ENCODE results near the gene ATXN7L1. TPM values are rescaled to one million over a fixed set of nuclear protein-coding genes. Genes with fewer than 3 reads are reported as not detected.
A peak's percentile ranks its signal among the peaks of the same experiment; 100 is the strongest.

Gene ATXN7L1
- total RNA-seq, 1 donor from 2014 or later, result 16.0 TPM

DNA sequence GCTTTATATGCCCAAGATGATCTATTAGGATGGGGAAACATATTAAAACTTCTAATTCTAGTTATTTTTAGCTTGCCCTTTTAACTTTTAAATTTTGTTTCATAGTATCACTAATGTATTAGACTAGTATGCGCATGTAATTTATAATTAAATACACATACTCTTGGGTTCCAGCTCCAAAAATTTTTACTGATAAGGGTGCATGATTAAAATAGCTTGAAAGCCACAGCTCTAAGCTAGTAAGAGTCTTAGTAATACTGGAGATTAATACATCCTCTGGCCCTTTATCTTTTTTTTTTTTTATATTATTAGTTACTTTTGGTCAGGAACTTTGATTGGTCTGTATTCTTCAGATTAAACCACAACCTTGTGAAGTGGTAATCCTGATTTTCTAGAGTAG is 53.6 kb downstream of the ATXN7L1 start:
- DNase-seq (ENCODE audit: extremely low spot score, unreplicated experiment), result no peak

DNA sequence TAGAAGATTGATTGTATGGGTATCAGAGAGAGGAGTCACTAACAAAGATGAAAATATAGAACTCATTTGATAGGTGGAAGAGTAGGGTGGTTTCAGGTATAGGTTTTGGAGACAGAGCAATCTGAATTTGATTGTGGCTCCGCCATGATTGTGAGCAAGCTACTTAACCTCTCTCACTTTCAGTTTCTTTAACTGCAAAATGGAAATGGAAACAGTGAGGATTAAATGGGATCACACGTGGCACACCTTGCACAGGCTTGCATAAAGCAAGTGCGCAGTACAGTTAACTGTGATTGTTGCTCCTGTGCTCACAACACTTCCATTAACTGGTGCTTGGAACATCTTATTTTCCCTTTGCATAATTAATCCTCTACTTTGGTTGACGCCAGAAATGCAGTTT is 54.9 kb downstream of the ATXN7L1 start:
- Mint-ChIP-seq H3K9me3 (peaks cover 6% of the 10 kb centered on the region), H3K36me3 (peaks cover 15% of the 10 kb centered on the region), H3K4me1 (ENCODE audit: unreplicated experiment) (peaks cover 10% of the 10 kb centered on the region), H3K27ac (no peak overlapping the region), H3K4me3 (no peak overlapping the region), H3K27me3 (no peaks in the 10 kb centered on the region)
- no peak for DNase-seq (ENCODE audit: extremely low spot score, unreplicated experiment)
- TF ChIP-seq, protein P1, sequence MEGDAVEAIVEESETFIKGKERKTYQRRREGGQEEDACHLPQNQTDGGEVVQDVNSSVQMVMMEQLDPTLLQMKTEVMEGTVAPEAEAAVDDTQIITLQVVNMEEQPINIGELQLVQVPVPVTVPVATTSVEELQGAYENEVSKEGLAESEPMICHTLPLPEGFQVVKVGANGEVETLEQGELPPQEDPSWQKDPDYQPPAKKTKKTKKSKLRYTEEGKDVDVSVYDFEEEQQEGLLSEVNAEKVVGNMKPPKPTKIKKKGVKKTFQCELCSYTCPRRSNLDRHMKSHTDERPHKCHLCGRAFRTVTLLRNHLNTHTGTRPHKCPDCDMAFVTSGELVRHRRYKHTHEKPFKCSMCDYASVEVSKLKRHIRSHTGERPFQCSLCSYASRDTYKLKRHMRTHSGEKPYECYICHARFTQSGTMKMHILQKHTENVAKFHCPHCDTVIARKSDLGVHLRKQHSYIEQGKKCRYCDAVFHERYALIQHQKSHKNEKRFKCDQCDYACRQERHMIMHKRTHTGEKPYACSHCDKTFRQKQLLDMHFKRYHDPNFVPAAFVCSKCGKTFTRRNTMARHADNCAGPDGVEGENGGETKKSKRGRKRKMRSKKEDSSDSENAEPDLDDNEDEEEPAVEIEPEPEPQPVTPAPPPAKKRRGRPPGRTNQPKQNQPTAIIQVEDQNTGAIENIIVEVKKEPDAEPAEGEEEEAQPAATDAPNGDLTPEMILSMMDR (conservative IDR thresholded peaks at IDR 0.05), result no peak

More for the DNA sequence above, 53.6 kb downstream of the ATXN7L1 start:
- Mint-ChIP-seq H3K27me3 (no peaks in the 10 kb centered on the region), H3K9me3 (peaks cover 6% of the 10 kb centered on the region), H3K4me1 (ENCODE audit: unreplicated experiment) (no peaks in the 10 kb centered on the region), H3K36me3 (peaks cover 15% of the 10 kb centered on the region), H3K4me3 (no peak overlapping the region), H3K27ac (no peak overlapping the region)
- TF ChIP-seq, protein P1 (conservative IDR thresholded peaks at IDR 0.05), result no peak

DNA sequence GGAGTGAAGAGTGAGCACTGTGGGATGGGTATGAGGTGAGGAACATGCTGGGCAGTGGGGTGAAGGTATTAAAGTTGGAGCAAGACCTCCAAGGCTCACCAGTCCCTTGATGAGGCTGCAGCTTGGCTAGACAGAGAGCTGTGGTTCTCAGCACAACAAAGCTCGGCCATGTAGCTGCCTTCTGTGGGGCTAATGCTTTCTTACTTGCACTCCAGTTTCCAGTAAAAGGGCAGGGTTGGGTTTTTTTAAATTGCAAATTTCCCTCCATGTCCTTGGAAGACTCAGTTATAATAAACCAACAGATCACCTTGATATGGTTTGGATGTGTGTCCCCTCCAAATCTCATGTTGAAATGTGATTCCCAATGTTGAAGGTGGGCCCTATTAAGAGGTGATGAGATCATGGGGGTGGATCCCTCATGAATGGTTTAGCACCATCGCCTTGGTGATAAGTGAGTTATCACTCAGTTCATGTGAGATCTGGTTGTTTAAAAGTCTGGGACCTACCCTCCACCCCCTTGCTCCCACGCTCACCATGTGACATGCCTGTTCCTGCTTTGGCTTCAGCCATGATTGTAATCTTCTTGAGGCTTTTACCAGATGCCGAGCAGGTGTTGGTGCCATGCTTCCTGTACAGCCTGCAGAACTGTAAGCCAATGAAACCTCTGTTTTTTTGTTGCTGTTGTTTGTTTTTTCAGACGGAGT is 55.9 kb downstream of the ATXN7L1 start:
- Mint-ChIP-seq H3K36me3 (peaks cover 11% of the 10 kb centered on the region), H3K4me3 (no peak overlapping the region), H3K27ac (no peak overlapping the region), H3K9me3 (peaks cover 6% of the 10 kb centered on the region), H3K27me3 (peaks cover under 1% of the 10 kb centered on the region), H3K4me1 (ENCODE audit: unreplicated experiment) (peaks cover 20% of the 10 kb centered on the region)
- TF ChIP-seq, protein P1 (conservative IDR thresholded peaks at IDR 0.05), result no peak
- DNase-seq (ENCODE audit: extremely low spot score, unreplicated experiment), result no peak

DNA sequence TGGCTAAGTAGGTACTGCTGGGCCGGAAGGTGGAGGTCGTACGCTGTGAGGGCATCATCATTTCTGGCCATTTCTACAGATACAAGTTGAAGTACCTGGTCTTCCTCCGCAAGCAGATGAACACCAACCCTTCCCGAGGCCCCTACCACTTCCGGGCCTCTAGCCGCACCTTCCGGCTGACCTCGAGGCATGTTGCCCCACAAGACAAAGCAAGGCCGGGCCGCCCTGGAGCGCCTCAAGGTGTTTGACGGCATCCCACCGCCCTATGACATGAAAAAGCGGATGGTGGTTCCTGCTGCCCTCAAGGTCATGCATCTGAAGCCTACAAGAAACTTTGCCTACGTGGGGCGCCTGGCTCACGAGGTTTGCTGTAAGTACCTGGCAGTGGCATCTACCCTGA is 56.8 kb downstream of the ATXN7L1 start:
- H3K4me1 Mint-ChIP-seq (ENCODE audit: unreplicated experiment), result peaks cover 29% of the 10 kb centered on the region
- H3K9me3 Mint-ChIP-seq, result peaks cover 6% of the 10 kb centered on the region
- no peak overlapping the region for H3K27ac Mint-ChIP-seq
- H3K27me3 Mint-ChIP-seq, result peaks cover 3% of the 10 kb centered on the region
- H3K36me3 Mint-ChIP-seq, result peaks cover 4% of the 10 kb centered on the region
- TF ChIP-seq, protein P1 (conservative IDR thresholded peaks at IDR 0.05), result no peak
- no peak for DNase-seq (ENCODE audit: extremely low spot score, unreplicated experiment)
- H3K4me3 Mint-ChIP-seq, result no peak overlapping the region

DNA sequence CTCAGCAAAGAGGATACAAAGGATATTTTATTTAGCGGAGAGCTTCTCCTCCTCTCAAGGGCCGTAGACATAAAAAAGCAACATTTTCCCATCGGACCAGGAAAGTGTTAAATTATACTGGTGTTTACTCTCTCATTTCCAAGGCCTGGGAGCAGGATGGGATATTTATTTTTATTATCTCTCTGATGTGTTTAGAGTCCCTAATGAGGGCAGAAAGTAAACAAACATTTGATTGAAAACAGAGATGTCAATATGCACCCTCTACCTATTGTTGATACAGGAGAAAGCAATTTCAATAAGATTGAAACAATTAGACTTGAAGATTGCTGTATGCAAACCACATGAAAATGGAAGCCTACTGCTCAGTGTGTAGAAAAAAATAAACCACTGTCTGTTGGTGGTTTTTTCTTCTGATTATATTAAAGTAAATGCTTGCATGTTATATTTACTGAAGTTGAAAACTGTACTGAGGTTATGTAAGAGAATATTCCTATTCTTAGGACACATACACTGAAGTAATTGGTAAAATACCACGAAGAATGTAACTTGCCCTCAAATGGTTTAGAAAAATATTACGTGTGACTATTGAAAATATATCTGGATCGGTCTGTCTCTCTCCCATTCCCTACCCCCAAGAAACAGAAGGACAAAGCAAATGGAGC is 59.3 kb downstream of the ATXN7L1 start:
- Mint-ChIP-seq H3K27me3 (peaks cover 3% of the 10 kb centered on the region), H3K27ac (peak overlapping the region; percentile 14), H3K36me3 (peaks cover 5% of the 10 kb centered on the region), H3K4me1 (ENCODE audit: unreplicated experiment) (peaks cover 29% of the 10 kb centered on the region), H3K9me3 (no peaks in the 10 kb centered on the region), H3K4me3 (no peak overlapping the region)
- no peak for DNase-seq (ENCODE audit: extremely low spot score, unreplicated experiment)
- TF ChIP-seq, protein P1 (conservative IDR thresholded peaks at IDR 0.05), result no peak

Data from type B pancreatic cell (in vitro differentiated cells).